Measurements from ENCODE around the gene EPOP. TPM values are rescaled to one million over a fixed set of nuclear protein-coding genes. Genes with fewer than 3 reads are reported as not detected.
A peak's percentile ranks its signal among the peaks of the same experiment; 100 is the strongest.

EPOP gene
- total and polyA plus RNA-seq, 2 of the 13 experiments (the other 11 are each of a cell fraction or from before 2014, with no cell fraction given) = 14.7 to 37.8 TPM

DNA sequence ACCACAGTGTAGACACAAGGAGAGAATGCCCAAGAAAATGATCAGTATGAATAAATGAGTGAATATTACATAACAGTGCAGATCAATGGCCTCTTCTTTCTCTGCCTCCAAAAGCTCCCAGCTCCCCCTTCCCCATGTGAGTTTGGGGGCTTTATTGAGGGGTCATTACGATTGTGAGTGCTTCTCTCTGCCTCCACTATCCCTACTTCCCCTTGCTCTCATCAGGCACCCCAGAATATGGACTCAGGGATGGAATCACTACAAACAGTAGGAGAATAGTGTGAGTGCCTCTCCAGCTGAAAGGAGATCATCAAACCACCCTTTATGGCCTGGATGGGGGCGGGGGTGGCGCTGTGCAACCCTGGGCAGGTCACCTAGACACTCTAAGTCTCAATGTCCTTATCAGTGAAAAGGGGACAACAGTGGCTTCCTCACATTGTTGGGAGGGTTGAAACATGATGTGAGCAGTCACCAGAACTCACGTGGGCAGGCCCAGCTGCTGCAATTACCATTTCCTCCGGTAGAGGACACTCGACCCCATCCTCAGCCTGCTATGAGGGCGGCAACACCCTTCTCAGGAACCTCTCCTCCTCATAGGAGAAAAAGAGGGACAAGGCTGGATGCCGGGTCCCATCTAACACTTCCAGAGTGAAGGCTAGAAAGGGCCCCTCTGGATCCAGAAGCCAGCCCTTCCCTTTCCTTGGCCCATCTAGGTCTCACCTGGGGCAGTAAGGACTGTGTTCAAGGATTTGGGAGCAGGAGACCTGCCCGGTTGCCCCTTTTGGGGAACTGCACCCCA, 2.1 kb upstream of the EPOP start (continued):
- TF ChIP-seq, protein P1, sequence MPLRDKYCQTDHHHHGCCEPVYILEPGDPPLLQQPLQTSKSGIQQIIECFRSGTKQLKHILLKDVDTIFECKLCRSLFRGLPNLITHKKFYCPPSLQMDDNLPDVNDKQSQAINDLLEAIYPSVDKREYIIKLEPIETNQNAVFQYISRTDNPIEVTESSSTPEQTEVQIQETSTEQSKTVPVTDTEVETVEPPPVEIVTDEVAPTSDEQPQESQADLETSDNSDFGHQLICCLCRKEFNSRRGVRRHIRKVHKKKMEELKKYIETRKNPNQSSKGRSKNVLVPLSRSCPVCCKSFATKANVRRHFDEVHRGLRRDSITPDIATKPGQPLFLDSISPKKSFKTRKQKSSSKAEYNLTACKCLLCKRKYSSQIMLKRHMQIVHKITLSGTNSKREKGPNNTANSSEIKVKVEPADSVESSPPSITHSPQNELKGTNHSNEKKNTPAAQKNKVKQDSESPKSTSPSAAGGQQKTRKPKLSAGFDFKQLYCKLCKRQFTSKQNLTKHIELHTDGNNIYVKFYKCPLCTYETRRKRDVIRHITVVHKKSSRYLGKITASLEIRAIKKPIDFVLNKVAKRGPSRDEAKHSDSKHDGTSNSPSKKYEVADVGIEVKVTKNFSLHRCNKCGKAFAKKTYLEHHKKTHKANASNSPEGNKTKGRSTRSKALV (CRISPR knock-in tag; IDR thresholded peaks at IDR 0.05) = no peak; the same call in 1 of the 2 replicates
- TF ChIP-seq MYC (CRISPR knock-in tag; IDR thresholded peaks at IDR 0.05; ENCODE audit: borderline replicate concordance) (peak; percentile 86; the same call in 1 of the 2 replicates), SP2 (CRISPR knock-in tag; IDR thresholded peaks at IDR 0.05) (peak; percentile 41; the same call in 1 of the 2 replicates), ZNF432 (CRISPR knock-in tag; IDR thresholded peaks at IDR 0.05; ENCODE audit: borderline replicate concordance) (no peak), GATA4 (IDR thresholded peaks at IDR 0.05; ENCODE audit: borderline replicate concordance, low read depth) (no peak), ZNF556 (CRISPR knock-in tag; IDR thresholded peaks at IDR 0.05; ENCODE audit: borderline replicate concordance) (no peak), SOX5 (CRISPR knock-in tag; IDR thresholded peaks at IDR 0.05; ENCODE audit: borderline replicate concordance) (peak; percentile 84), ZNF607 (CRISPR knock-in tag; IDR thresholded peaks at IDR 0.05; ENCODE audit: borderline replicate concordance) (0 out of 2 replicates have a peak, but pooled peaks have one; percentile 41), SAFB2 (CRISPR knock-in tag; IDR thresholded peaks at IDR 0.05; ENCODE audit: borderline replicate concordance, low read depth) (no peak), ZMYM4 (CRISPR knock-in tag; IDR thresholded peaks at IDR 0.05) (peak; percentile 54; the same call in 1 of the 2 replicates), CREM (IDR thresholded peaks at IDR 0.05) (no peak), CREM (CRISPR knock-in tag; IDR thresholded peaks at IDR 0.05) (no peak), ZBTB38 (CRISPR knock-in tag; IDR thresholded peaks at IDR 0.05) (peak; percentile 51; the same call in 1 of the 2 replicates), HNRNPH1 (optimal IDR thresholded peaks at IDR 0.05; ENCODE audit: low read depth, low read length) (no peak), HES4 (CRISPR knock-in tag; IDR thresholded peaks at IDR 0.05; ENCODE audit: borderline replicate concordance) (no peak)
- TF ChIP-seq, protein P2, sequence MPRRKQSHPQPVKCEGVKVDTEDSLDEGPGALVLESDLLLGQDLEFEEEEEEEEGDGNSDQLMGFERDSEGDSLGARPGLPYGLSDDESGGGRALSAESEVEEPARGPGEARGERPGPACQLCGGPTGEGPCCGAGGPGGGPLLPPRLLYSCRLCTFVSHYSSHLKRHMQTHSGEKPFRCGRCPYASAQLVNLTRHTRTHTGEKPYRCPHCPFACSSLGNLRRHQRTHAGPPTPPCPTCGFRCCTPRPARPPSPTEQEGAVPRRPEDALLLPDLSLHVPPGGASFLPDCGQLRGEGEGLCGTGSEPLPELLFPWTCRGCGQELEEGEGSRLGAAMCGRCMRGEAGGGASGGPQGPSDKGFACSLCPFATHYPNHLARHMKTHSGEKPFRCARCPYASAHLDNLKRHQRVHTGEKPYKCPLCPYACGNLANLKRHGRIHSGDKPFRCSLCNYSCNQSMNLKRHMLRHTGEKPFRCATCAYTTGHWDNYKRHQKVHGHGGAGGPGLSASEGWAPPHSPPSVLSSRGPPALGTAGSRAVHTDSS (CRISPR knock-in tag; conservative IDR thresholded peaks at IDR 0.05) = no peak
- TF ChIP-seq, protein P3, sequence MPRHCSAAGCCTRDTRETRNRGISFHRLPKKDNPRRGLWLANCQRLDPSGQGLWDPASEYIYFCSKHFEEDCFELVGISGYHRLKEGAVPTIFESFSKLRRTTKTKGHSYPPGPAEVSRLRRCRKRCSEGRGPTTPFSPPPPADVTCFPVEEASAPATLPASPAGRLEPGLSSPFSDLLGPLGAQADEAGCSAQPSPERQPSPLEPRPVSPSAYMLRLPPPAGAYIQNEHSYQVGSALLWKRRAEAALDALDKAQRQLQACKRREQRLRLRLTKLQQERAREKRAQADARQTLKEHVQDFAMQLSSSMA (CRISPR knock-in tag; IDR thresholded peaks at IDR 0.05) = no peak
- TF ChIP-seq, protein P4, sequence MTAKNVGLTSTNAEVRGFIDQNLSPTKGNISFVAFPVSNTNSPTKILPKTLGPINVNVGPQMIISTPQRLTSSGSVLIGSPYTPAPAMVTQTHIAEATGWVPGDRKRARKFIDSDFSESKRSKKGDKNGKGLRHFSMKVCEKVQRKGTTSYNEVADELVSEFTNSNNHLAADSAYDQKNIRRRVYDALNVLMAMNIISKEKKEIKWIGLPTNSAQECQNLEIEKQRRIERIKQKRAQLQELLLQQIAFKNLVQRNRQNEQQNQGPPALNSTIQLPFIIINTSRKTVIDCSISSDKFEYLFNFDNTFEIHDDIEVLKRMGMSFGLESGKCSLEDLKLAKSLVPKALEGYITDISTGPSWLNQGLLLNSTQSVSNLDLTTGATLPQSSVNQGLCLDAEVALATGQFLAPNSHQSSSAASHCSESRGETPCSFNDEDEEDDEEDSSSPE (CRISPR knock-in tag; IDR thresholded peaks at IDR 0.05) = peak; percentile 50; the same call in 1 of the 2 replicates
- TF ChIP-seq, protein P5, sequence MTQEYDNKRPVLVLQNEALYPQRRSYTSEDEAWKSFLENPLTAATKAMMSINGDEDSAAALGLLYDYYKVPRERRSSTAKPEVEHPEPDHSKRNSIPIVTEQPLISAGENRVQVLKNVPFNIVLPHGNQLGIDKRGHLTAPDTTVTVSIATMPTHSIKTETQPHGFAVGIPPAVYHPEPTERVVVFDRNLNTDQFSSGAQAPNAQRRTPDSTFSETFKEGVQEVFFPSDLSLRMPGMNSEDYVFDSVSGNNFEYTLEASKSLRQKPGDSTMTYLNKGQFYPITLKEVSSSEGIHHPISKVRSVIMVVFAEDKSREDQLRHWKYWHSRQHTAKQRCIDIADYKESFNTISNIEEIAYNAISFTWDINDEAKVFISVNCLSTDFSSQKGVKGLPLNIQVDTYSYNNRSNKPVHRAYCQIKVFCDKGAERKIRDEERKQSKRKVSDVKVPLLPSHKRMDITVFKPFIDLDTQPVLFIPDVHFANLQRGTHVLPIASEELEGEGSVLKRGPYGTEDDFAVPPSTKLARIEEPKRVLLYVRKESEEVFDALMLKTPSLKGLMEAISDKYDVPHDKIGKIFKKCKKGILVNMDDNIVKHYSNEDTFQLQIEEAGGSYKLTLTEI (CRISPR knock-in tag; conservative IDR thresholded peaks at IDR 0.05) = no peak
- TF ChIP-seq, protein P6, sequence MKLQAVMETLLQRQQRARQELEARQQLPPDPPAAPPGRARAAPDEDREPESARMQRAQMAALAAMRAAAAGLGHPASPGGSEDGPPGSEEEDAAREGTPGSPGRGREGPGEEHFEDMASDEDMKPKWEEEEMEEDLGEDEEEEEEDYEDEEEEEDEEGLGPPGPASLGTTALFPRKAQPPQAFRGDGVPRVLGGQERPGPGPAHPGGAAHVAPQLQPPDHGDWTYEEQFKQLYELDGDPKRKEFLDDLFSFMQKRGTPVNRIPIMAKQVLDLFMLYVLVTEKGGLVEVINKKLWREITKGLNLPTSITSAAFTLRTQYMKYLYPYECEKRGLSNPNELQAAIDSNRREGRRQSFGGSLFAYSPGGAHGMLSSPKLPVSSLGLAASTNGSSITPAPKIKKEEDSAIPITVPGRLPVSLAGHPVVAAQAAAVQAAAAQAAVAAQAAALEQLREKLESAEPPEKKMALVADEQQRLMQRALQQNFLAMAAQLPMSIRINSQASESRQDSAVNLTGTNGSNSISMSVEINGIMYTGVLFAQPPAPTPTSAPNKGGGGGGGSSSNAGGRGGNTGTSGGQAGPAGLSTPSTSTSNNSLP (IDR thresholded peaks at IDR 0.05; ENCODE audit: low read depth, low read length) = peak; percentile 41; the same call in 1 of the 2 replicates
